Uterus (tissue), 2 donors: Measurements from ENCODE around the gene RBM47.

ENCODE experiments used
- POLR2A ChIP-seq, 2 donors: fragments of 450-650 bp; IDR thresholded peaks; one replicate each; pipeline ENCODE4 v1.6.1; 2016; ENCODE audit warnings: antibody characterized with exemption in 2 of 2, mild to moderate bottlenecking in 1 of 2, moderate library complexity in 1 of 2
- TF ChIP-seq, protein P1 (sequence below), 4 experiments: fragments of 200-600 bp in 2 of 4; fragments of 450-650 bp in 2 of 4; sonication (generic) in 2 of 4; IDR thresholded peaks; one replicate each; pipeline ENCODE4 v1.5.1; 2016 to 2019; ENCODE audit warnings: antibody characterized with exemption in 4 of 4, mild to moderate bottlenecking in 2 of 4, moderate library complexity in 1 of 4

DNA sequence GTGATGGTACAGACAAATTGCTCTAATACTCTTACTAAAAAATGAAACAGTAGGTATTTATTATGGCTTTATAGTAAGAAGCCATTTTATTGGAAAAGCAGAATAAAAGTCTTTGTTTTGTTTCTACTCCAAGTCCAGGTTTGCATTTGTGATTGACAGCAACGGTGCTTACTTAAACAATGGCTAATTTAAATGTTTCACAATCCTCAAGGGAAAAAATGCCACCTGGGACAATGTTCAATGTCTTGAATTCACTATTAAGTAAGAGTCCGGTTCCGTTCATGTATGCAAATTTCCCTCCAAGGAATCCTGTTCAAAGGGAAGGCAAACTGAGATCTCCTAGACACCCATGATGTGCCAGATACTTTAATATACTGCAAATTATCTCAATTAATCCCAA is 123.6 kb downstream of the RBM47 start:
- TF ChIP-seq, protein P1, sequence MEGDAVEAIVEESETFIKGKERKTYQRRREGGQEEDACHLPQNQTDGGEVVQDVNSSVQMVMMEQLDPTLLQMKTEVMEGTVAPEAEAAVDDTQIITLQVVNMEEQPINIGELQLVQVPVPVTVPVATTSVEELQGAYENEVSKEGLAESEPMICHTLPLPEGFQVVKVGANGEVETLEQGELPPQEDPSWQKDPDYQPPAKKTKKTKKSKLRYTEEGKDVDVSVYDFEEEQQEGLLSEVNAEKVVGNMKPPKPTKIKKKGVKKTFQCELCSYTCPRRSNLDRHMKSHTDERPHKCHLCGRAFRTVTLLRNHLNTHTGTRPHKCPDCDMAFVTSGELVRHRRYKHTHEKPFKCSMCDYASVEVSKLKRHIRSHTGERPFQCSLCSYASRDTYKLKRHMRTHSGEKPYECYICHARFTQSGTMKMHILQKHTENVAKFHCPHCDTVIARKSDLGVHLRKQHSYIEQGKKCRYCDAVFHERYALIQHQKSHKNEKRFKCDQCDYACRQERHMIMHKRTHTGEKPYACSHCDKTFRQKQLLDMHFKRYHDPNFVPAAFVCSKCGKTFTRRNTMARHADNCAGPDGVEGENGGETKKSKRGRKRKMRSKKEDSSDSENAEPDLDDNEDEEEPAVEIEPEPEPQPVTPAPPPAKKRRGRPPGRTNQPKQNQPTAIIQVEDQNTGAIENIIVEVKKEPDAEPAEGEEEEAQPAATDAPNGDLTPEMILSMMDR (IDR thresholded peaks at IDR 0.05): no peak
- TF ChIP-seq POLR2A (IDR thresholded peaks at IDR 0.05): no peak
